ENCODE results near the gene SALL2. TPM values are rescaled to one million over a fixed set of nuclear protein-coding genes. Genes with fewer than 3 reads are reported as not detected.

Gene SALL2
- total RNA-seq, 1 experiment from 2014 or later: 0.47 TPM

DNA sequence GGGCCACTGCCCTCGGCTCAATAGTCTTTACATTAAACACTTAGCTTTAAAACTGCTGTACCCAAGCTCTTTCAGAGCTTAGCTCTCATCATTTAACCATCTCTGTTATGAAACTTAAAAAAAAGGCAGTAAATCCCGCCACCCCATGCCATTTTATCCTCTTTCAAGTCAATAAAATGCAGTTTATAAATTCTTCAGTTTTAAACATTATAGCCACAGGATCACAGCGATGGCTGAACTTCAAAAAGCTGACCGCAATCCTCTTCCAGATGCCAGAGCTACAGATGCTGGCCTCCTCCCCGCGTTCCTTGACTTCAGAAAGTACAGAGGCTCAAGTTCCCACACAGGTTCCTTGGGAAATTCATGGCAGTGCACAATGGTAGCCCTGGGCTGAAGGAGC is 49.5 kb upstream of the SALL2 start:
- H3K27ac ChIP-seq (ENCODE audit: low read depth, low read length): no peak overlapping the region
- H4K20me1 ChIP-seq (ENCODE audit: insufficient read depth): no peaks in the 10 kb centered on the region
- no TSS peak for BruUV-seq (replicated peaks)
- H3K9ac ChIP-seq (ENCODE audit: low read length): no peak overlapping the region
- TF ChIP-seq TCF7L2 (IDR thresholded peaks at IDR 0.05; ENCODE audit: borderline replicate concordance, extremely low read depth, insufficient read depth, insufficient read length): no peak
- no peak for TF ChIP-seq POLR2A (IDR thresholded peaks at IDR 0.05; ENCODE audit: borderline replicate concordance, extremely low read depth, insufficient read depth, insufficient read length)
- TF ChIP-seq, protein P1, sequence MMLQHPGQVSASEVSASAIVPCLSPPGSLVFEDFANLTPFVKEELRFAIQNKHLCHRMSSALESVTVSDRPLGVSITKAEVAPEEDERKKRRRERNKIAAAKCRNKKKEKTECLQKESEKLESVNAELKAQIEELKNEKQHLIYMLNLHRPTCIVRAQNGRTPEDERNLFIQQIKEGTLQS (IDR thresholded peaks at IDR 0.05): no peak
- TF ChIP-seq RAD21 (IDR thresholded peaks at IDR 0.05; ENCODE audit: low read depth): no peak
- TF ChIP-seq, protein P2, sequence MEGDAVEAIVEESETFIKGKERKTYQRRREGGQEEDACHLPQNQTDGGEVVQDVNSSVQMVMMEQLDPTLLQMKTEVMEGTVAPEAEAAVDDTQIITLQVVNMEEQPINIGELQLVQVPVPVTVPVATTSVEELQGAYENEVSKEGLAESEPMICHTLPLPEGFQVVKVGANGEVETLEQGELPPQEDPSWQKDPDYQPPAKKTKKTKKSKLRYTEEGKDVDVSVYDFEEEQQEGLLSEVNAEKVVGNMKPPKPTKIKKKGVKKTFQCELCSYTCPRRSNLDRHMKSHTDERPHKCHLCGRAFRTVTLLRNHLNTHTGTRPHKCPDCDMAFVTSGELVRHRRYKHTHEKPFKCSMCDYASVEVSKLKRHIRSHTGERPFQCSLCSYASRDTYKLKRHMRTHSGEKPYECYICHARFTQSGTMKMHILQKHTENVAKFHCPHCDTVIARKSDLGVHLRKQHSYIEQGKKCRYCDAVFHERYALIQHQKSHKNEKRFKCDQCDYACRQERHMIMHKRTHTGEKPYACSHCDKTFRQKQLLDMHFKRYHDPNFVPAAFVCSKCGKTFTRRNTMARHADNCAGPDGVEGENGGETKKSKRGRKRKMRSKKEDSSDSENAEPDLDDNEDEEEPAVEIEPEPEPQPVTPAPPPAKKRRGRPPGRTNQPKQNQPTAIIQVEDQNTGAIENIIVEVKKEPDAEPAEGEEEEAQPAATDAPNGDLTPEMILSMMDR (IDR thresholded peaks at IDR 0.05 in 2 of 3, conservative IDR thresholded peaks at IDR 0.05 in 1 of 3; ENCODE audit: borderline replicate concordance in 1 of 3, insufficient read depth in 1 of 3, low read depth in 2 of 3, low read length in 2 of 3): no peak
- TF ChIP-seq, protein P3, sequence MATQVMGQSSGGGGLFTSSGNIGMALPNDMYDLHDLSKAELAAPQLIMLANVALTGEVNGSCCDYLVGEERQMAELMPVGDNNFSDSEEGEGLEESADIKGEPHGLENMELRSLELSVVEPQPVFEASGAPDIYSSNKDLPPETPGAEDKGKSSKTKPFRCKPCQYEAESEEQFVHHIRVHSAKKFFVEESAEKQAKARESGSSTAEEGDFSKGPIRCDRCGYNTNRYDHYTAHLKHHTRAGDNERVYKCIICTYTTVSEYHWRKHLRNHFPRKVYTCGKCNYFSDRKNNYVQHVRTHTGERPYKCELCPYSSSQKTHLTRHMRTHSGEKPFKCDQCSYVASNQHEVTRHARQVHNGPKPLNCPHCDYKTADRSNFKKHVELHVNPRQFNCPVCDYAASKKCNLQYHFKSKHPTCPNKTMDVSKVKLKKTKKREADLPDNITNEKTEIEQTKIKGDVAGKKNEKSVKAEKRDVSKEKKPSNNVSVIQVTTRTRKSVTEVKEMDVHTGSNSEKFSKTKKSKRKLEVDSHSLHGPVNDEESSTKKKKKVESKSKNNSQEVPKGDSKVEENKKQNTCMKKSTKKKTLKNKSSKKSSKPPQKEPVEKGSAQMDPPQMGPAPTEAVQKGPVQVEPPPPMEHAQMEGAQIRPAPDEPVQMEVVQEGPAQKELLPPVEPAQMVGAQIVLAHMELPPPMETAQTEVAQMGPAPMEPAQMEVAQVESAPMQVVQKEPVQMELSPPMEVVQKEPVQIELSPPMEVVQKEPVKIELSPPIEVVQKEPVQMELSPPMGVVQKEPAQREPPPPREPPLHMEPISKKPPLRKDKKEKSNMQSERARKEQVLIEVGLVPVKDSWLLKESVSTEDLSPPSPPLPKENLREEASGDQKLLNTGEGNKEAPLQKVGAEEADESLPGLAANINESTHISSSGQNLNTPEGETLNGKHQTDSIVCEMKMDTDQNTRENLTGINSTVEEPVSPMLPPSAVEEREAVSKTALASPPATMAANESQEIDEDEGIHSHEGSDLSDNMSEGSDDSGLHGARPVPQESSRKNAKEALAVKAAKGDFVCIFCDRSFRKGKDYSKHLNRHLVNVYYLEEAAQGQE (IDR thresholded peaks at IDR 0.05; ENCODE audit: low read depth): no peak
- no peak for TF ChIP-seq SP1 (IDR thresholded peaks at IDR 0.05; ENCODE audit: low read depth)
- TF ChIP-seq ZNF274 (IDR thresholded peaks at IDR 0.05; ENCODE audit: low read depth, low read length): no peak
- no peak for TF ChIP-seq EZH2phosphoT487 (IDR thresholded peaks at IDR 0.05; ENCODE audit: borderline replicate concordance)
- TF ChIP-seq ELF1 (IDR thresholded peaks at IDR 0.05; ENCODE audit: borderline replicate concordance, low read depth): no peak
- TF ChIP-seq YY1 (IDR thresholded peaks at IDR 0.05; ENCODE audit: extremely low read depth, insufficient replicate concordance, low read depth, low read length): no peak
- TF ChIP-seq ZFX (IDR thresholded peaks at IDR 0.05): no peak
- no peak for TF ChIP-seq SRF (IDR thresholded peaks at IDR 0.05; ENCODE audit: low read depth)
- TF ChIP-seq EGR1 (IDR thresholded peaks at IDR 0.05; ENCODE audit: low read depth): no peak
- no peak for TF ChIP-seq POLR2AphosphoS5 (IDR thresholded peaks at IDR 0.05; ENCODE audit: low read depth, low read length)
- TF ChIP-seq, protein P4, sequence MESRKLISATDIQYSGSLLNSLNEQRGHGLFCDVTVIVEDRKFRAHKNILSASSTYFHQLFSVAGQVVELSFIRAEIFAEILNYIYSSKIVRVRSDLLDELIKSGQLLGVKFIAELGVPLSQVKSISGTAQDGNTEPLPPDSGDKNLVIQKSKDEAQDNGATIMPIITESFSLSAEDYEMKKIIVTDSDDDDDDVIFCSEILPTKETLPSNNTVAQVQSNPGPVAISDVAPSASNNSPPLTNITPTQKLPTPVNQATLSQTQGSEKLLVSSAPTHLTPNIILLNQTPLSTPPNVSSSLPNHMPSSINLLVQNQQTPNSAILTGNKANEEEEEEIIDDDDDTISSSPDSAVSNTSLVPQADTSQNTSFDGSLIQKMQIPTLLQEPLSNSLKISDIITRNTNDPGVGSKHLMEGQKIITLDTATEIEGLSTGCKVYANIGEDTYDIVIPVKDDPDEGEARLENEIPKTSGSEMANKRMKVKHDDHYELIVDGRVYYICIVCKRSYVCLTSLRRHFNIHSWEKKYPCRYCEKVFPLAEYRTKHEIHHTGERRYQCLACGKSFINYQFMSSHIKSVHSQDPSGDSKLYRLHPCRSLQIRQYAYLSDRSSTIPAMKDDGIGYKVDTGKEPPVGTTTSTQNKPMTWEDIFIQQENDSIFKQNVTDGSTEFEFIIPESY (IDR thresholded peaks at IDR 0.05; ENCODE audit: extremely low read depth, insufficient replicate concordance, low read length): no peak
- ChIA-PET POLR2A (no interaction called here), CTCF (no interaction called here), RAD21 (ENCODE audit: low non-redundant PET in 1 of 2, low total read pairs in 2 of 2, uncharacterized antibody in 2 of 2, unreplicated experiment in 2 of 2) (no interaction called here)
- no peak for DNase-seq (ENCODE audit: low read depth, low spot score)
- H3K4me2 ChIP-seq (ENCODE audit: low read length): no peak overlapping the region
- no peak overlapping the region for H2AFZ ChIP-seq (ENCODE audit: low read depth, low read length, poor library complexity, severe bottlenecking)
- H3K4me1 ChIP-seq (ENCODE audit: control insufficient read depth in 1 of 2, insufficient read depth in 2 of 2, low read length in 2 of 2): no peaks in the 10 kb centered on the region
- no peak overlapping the region for H3K4me3 ChIP-seq (replicated peaks in 1 of 2; ENCODE audit: low read depth in 1 of 2, low read length in 2 of 2)
- no peaks in the 10 kb centered on the region for H3K9me2 ChIP-seq (ENCODE audit: insufficient read depth)
- no peaks in the 10 kb centered on the region for H3K36me3 ChIP-seq (ENCODE audit: control insufficient read depth in 1 of 2, insufficient read depth in 2 of 2, low read length in 2 of 2)
- no peak for ATAC-seq
- intact Hi-C loops (cut with micrococcal nuclease): no loop called here
- H3K9me3 ChIP-seq (ENCODE audit: control insufficient read depth in 1 of 2, insufficient read depth in 1 of 2, low read depth in 1 of 2, low read length in 2 of 2): no peaks in the 10 kb centered on the region
- no peaks in the 10 kb centered on the region; the same call in 1 of the 2 replicates for H3K27me3 ChIP-seq (ENCODE audit: insufficient read depth, low read length)
- H3K79me2 ChIP-seq (ENCODE audit: insufficient read depth, low read length): no peaks in the 10 kb centered on the region

Data from HCT116 (cell line).